Transverse colon (tissue), 4 donors: ENCODE data around the gene CDH26. TPM values are rescaled to one million over a fixed set of nuclear protein-coding genes. Genes with fewer than 3 reads are reported as not detected.

Source experiments
- DNase-seq: peaks from one replicate; pipeline ENCODE4 v3.0.0-alpha.2; 2019
- H3K27ac ChIP-seq, 4 donors: fragments of 200-600 bp; sonication (generic); 2 replicates each; pipeline ENCODE4 v1.5.1; 2016 to 2018; ENCODE audit warnings: inconsistent platforms in 4 of 4
- H3K27me3 ChIP-seq: fragments of 200-600 bp; sonication (generic); 2 replicates; pipeline ENCODE4 v1.5.1; 2017; ENCODE audit warnings: inconsistent platforms
- H3K36me3 ChIP-seq, 4 donors: fragments of 200-600 bp; sonication (generic); 2 replicates each; pipeline ENCODE4 v1.5.1; 2017 to 2019; ENCODE audit warnings: inconsistent platforms in 4 of 4
- H3K4me1 ChIP-seq, 4 donors: fragments of 200-600 bp; sonication (generic); 2 replicates each; pipeline ENCODE4 v1.5.1; 2017 to 2020; ENCODE audit warnings: inconsistent platforms in 4 of 4
- H3K4me3 ChIP-seq, 4 donors: fragments of 200-600 bp; sonication (generic); 1 replicate in 1 of 4; 2 replicates in 3 of 4; pipeline versions ENCODE4 v1.5.1 to v1.6.1; 2017 to 2019; ENCODE audit warnings: inconsistent platforms in 4 of 4
- H3K9me3 ChIP-seq, 2 donors: fragments of 200-600 bp; sonication (generic); 2 replicates each; pipeline ENCODE4 v1.5.1; 2017 to 2019; ENCODE audit warnings: inconsistent platforms in 2 of 2
- EP300 ChIP-seq: sonication (generic); formaldehyde crosslinking; IDR thresholded peaks from one replicate; pipeline ENCODE4 v1.6.1; 2017; ENCODE audit warnings: antibody characterized with exemption, low read depth
- POLR2A ChIP-seq: fragments of 450-650 bp; IDR thresholded peaks from one replicate; pipeline ENCODE4 v1.6.1; 2016; ENCODE audit warnings: antibody characterized with exemption, mild to moderate bottlenecking, moderate library complexity
- POLR2AphosphoS5 ChIP-seq, 3 donors: sonication (generic); formaldehyde crosslinking; IDR thresholded peaks; one replicate each; pipeline ENCODE4 v1.6.1; 2016; ENCODE audit warnings: antibody characterized with exemption in 3 of 3
- WGBS, 2 donors: methylation state at CpG; one replicate each; pipeline ENCODE4 v1.1.5; 2018; ENCODE audit warnings: low coverage in 1 of 2; 5-methylcytosine and 5-hydroxymethylcytosine counted together
- in situ Hi-C, 4 donors: fragments of 200-750 bp; cut with MboI; loops; one replicate each; pipeline versions ENCODE4 v1.15.0 to v1.15.1; 2017; ENCODE audit warnings: low sequenced_read_pairs in 3 of 4, low pct_ligation_motif_present in 1 of 4, low pct_unique_long_range_greater_than_20kb in 1 of 4
- intact Hi-C: fragments of 100-400 bp; cut with DNase I; formaldehyde crosslinking; loops from one replicate; pipeline ENCODE4 v1.15.1; 2023; ENCODE audit warnings: low total_unique reads
- total RNA-seq, 4 donors: library from RNA; depleted of rRNA; stranded (reverse); fragments of >200 nt; gene quantifications; one replicate each; pipeline ENCODE4 v1.1.0, GENCODE V29; 2016
- TF ChIP-seq, protein P1 (sequence below), 5 experiments: fragments of 200-600 bp in 3 of 5; fragments of 450-650 bp in 2 of 5; sonication (generic) in 3 of 5; IDR thresholded peaks; 1 replicate in 2 of 5; 2 replicates in 3 of 5; pipeline ENCODE4 v1.5.1; 2016 to 2017; ENCODE audit warnings: antibody characterized with exemption in 5 of 5, inconsistent platforms in 3 of 5, mild to moderate bottlenecking in 2 of 5, moderate library complexity in 1 of 5

CDH26 gene
- total RNA-seq, 4 donors from 2014 or later = 1.4 to 1.9 TPM; not detected in 2

DNA sequence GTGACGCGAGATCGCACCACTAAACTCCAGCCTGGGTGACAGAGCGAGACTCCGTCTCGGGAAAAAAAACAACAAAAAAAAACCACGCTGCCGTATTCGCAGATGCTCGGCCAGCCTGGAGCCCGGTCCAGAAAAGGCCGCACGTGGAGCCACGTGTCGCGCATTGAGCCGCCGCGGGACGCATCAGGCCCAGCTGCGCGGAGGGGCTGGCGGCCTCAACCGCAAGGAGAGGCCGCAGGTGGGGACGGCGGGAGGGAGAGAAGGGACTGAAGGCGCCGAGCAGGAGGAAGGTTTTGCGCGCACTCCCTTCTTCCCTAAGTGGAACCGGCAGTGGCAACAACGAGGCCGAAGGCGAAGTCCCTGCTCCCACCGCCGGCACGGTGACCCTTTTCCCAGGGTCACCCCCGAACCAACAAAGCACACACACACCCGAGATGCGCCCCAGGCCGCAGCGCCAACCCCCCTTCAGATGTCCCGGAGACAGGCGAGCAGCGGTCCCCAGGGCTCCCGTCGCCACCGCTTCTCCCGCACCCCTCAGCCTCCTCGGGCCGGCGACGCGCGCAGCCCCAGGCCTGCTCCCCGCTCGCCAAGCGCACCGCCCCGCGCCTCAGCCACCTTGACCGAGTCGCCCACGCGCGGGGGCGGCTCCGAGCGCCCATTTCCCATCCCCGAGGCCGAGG, 25.5 kb upstream of the CDH26 start:
- DNase-seq = no peak
- Histone ChIP-seq H3K27ac (no peak overlapping the region), H3K36me3 (no peaks in the 10 kb centered on the region), H3K27me3 (no peaks in the 10 kb centered on the region), H3K9me3 (no peaks in the 10 kb centered on the region), H3K4me3 (peak overlapping the region in 2 of 4 donors; percentile 62 to 77), H3K4me1 (peaks cover 2 to 27% (median 8%) of the 10 kb centered on the region in 4 donors)
- in situ Hi-C loops (no loop called here), intact Hi-C loops (no loop called here)
- WGBS, 2 donors = 92% methylated on average over 72 of the region's 72 CpGs; no CpG with 5 or more reads in 1 of the 2 donors
- TF ChIP-seq POLR2A (no peak), POLR2AphosphoS5 (IDR thresholded peaks at IDR 0.05) (no peak), EP300 (no peak)
- TF ChIP-seq, protein P1, sequence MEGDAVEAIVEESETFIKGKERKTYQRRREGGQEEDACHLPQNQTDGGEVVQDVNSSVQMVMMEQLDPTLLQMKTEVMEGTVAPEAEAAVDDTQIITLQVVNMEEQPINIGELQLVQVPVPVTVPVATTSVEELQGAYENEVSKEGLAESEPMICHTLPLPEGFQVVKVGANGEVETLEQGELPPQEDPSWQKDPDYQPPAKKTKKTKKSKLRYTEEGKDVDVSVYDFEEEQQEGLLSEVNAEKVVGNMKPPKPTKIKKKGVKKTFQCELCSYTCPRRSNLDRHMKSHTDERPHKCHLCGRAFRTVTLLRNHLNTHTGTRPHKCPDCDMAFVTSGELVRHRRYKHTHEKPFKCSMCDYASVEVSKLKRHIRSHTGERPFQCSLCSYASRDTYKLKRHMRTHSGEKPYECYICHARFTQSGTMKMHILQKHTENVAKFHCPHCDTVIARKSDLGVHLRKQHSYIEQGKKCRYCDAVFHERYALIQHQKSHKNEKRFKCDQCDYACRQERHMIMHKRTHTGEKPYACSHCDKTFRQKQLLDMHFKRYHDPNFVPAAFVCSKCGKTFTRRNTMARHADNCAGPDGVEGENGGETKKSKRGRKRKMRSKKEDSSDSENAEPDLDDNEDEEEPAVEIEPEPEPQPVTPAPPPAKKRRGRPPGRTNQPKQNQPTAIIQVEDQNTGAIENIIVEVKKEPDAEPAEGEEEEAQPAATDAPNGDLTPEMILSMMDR (IDR thresholded peaks at IDR 0.05) = no peak

DNA sequence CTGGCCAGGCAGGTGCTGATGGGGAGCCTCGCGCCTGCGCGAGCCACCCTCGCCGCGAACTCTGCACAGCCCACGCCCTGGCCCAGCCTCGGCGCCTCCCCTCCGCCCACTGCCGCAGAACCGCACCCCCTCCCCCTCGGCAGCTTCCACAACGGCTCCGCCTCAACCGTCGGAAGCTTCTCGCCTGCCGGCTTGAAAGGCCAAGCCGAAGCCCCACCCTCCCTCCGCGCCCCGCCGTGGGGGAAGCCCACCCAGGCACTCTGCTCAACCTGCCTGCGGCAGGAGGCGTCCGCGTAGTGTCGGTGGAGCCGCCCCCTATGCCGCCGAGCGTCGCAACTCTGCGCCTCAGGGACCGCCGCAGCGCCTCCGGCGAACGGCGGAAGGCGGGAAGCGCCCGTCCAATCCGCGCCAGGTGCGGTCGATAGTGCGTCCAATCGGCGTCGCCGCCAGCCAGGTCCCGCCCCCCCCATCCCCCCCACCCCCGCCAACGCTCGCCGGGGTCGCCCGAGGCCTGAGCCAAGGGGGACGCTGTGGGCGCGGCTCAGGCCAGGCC, 24.9 kb upstream of the CDH26 start, which contains the start of gene SYCP2:
TSS of gene SYCP2 (minus strand) at position 342 of the 553 bp plus-strand sequence. CDS start 11,224 bp downstream, outside the sequence.
- H3K27me3 ChIP-seq = no peaks in the 10 kb centered on the region
- DNase-seq = peak; percentile 28
- no peaks in the 10 kb centered on the region for H3K9me3 ChIP-seq
- TF ChIP-seq POLR2A (no peak), POLR2AphosphoS5 (IDR thresholded peaks at IDR 0.05) (no peak)
- peak within 1 kb of the TSS; percentile 50 to 77 (median 56) for H3K4me3 ChIP-seq
- H3K4me1 ChIP-seq = peaks cover 8 to 34% (median 14%) of the 10 kb centered on the region in 4 donors
- intact Hi-C loops = no loop called here
- in situ Hi-C loops = no loop called here
- H3K27ac ChIP-seq = peak within 1 kb of the TSS; percentile 73 to 78 (median 76)
- H3K36me3 ChIP-seq = no peaks in the 10 kb centered on the region
- 74% methylated on average over 36 of the region's 65 CpGs; no CpG with 5 or more reads in 1 of the 2 donors for WGBS, 2 donors

GRCh38 chr20:59933849-59934585, 24.2 kb upstream of the CDH26 start:
- Histone ChIP-seq H3K36me3 (no peaks in the 10 kb centered on the region), H3K27ac (peak overlapping the region; percentile 73 to 78 (median 76)), H3K9me3 (no peaks in the 10 kb centered on the region), H3K4me3 (peak overlapping the region; percentile 50 to 77 (median 56)), H3K27me3 (no peaks in the 10 kb centered on the region), H3K4me1 (peaks cover 15 to 40% (median 20%) of the 10 kb centered on the region in 4 donors)
- peak; percentile 82 for DNase-seq
- intact Hi-C loops (no loop called here), in situ Hi-C loops (no loop called here)
- 19 to 25% methylated on average over 5 to 48 of the region's 59 CpGs for WGBS, 2 donors
- TF ChIP-seq, protein P1 (IDR thresholded peaks at IDR 0.05) = peak; percentile 85 to 97 (median 96)
- TF ChIP-seq EP300 (no peak), POLR2AphosphoS5 (IDR thresholded peaks at IDR 0.05) (peak in 1 of 3 donors; percentile 5)

DNA sequence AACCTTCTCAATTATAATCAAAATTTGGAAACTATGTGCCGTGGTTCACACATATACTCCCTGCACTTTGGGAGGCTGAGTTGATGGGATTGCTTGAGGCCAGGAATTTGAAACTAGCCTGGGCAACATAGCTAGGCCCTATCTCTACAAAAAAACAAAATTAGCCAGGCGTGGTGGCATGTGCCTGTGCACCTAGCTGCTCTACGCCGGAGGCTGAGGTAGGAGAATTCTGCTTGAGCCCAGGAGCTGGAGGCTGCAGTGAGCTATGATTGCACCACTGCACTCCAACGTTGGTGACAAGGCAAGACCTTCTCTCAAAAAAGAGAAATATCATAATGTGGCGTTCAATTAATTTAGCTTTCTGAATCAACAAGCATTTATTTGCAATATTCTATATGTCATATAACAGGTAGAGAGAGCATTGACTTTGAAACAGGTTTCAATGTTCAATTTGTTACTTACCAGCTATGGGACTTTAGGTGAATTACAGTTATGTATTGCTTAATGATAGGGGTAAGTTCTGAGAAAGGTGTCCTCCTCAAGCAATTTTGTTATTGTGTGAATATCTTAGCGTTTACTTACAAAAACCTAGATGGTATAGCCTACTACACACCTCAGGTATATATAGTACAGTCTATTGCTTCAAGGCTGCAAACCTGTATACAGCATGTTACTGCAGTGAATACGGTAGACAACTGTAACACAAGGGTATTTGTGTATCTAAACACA, 22.6 kb upstream of the CDH26 start:
- DNase-seq = no peak
- Histone ChIP-seq H3K36me3 (no peaks in the 10 kb centered on the region), H3K9me3 (no peaks in the 10 kb centered on the region), H3K27me3 (no peaks in the 10 kb centered on the region), H3K4me3 (no peak overlapping the region), H3K27ac (no peak overlapping the region), H3K4me1 (peaks cover 19 to 45% (median 24%) of the 10 kb centered on the region in 4 donors)
- 91 to 94% methylated on average over 8 of the region's 8 CpGs for WGBS, 2 donors
- TF ChIP-seq, protein P1 (IDR thresholded peaks at IDR 0.05) = no peak
- no peak for TF ChIP-seq POLR2A
- intact Hi-C loops (no loop called here), in situ Hi-C loops (no loop called here)
